Measurements from ENCODE around the gene SMIM11.
"Not testable (repeated sequence)": the region's sequence is repeated elsewhere in the genome, so short reads cannot be mapped to it uniquely, and the experiment has no call there.

Gene SMIM11

DNA sequence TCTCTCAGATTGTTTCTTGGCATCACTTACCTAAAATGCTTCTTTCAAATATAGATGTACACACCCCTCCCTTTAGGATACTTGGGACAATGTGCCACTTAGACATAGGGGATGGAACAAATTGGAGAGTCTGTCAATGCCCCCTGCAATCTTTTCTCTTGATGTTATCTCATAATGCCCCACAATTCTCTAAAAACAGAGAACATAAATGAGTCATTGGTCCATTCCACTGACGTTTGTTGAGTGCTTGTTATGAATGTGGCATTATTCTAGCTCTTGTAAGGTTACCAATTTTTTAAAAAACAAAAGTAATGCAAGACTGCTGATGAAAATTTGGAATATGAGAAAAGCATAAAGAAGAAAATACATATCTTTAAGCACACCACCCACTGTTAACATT is 5.6 kb upstream of the SMIM11 start:
- Histone ChIP-seq H3K9me3 (replicated peaks; ENCODE audit: insufficient read depth, low read length) (no peaks in the 10 kb centered on the region), H3K27ac (ENCODE audit: low read length) (no peak overlapping the region), H3K4me2 (ENCODE audit: low read depth, low read length) (no peak overlapping the region), H3K27me3 (replicated peaks; ENCODE audit: insufficient read depth, low read length) (no peaks in the 10 kb centered on the region), H3F3A (ENCODE audit: insufficient read depth, low read length) (no peaks in the 10 kb centered on the region), H3K79me2 (ENCODE audit: low read length) (no peaks in the 10 kb centered on the region), H2AFZ (ENCODE audit: low read length) (no peak overlapping the region), H3K4me1 (ENCODE audit: low read length) (no peaks in the 10 kb centered on the region), H4K20me1 (ENCODE audit: insufficient read depth, low read length) (no peaks in the 10 kb centered on the region), H3K9me2 (replicated peaks; ENCODE audit: insufficient read depth, low read length) (no peaks in the 10 kb centered on the region), H3K9ac (ENCODE audit: low read length) (no peak overlapping the region), H3K36me3 (replicated peaks; ENCODE audit: insufficient read depth, low read length) (no peaks in the 10 kb centered on the region), H3K4me3 (ENCODE audit: low read length) (no peak overlapping the region)
- DNase-seq = no peak
- TF ChIP-seq EZH2phosphoT487 (IDR thresholded peaks at IDR 0.05; ENCODE audit: low read length) (no peak), CTCF (IDR thresholded peaks at IDR 0.05; ENCODE audit: low read length) (no peak), EZH2 (optimal IDR thresholded peaks at IDR 0.05; ENCODE audit: low read depth, low read length) (no peak)

GRCh38 chr21:34372321-34372720 is 3.0 kb upstream of the SMIM11 start:
- no peaks in the 10 kb centered on the region for H3F3A ChIP-seq (ENCODE audit: insufficient read depth, low read length)
- no peaks in the 10 kb centered on the region for H3K9me3 ChIP-seq (replicated peaks; ENCODE audit: insufficient read depth, low read length)
- H3K9ac ChIP-seq (ENCODE audit: low read length) = no peak overlapping the region
- H3K79me2 ChIP-seq (ENCODE audit: low read length) = no peaks in the 10 kb centered on the region
- H2AFZ ChIP-seq (ENCODE audit: low read length) = no peak overlapping the region
- no peaks in the 10 kb centered on the region for H4K20me1 ChIP-seq (ENCODE audit: insufficient read depth, low read length)
- no peak for DNase-seq
- no peak overlapping the region for H3K4me2 ChIP-seq (ENCODE audit: low read depth, low read length)
- H3K9me2 ChIP-seq (replicated peaks; ENCODE audit: insufficient read depth, low read length) = no peaks in the 10 kb centered on the region
- H3K36me3 ChIP-seq (replicated peaks; ENCODE audit: insufficient read depth, low read length) = no peaks in the 10 kb centered on the region
- no peak for TF ChIP-seq CTCF (IDR thresholded peaks at IDR 0.05; ENCODE audit: low read length)
- TF ChIP-seq EZH2 (optimal IDR thresholded peaks at IDR 0.05; ENCODE audit: low read depth, low read length) = no peak
- no peak for TF ChIP-seq EZH2phosphoT487 (IDR thresholded peaks at IDR 0.05; ENCODE audit: low read length)
- H3K4me3 ChIP-seq (ENCODE audit: low read length) = no peak overlapping the region
- no peak overlapping the region for H3K27ac ChIP-seq (ENCODE audit: low read length)
- no peaks in the 10 kb centered on the region for H3K27me3 ChIP-seq (replicated peaks; ENCODE audit: insufficient read depth, low read length)
- no peaks in the 10 kb centered on the region for H3K4me1 ChIP-seq (ENCODE audit: low read length)

DNA sequence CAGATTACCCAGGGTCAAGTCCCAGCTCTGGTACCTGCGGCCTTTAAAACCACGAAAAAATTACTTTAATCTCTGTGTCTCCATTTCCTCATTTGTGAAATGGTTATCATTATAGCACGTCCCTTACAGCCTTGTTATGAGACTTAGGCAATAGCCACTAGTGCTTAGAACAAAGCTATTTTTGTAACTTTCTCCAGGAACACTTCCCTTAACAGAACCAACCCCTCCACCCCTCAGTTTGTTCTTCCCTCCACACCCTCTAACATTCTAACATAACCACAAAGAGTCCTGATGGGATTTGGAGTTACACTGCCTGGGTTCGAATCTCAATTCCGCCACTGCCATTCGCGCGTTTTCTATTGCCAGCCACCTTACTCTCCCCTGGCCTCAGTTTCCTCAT is 845 bp upstream of the SMIM11 start:
- not testable (repeated sequence) for H3K4me2 ChIP-seq (ENCODE audit: low read depth, low read length); H3K36me3 ChIP-seq (replicated peaks; ENCODE audit: insufficient read depth, low read length); H3K9me3 ChIP-seq (replicated peaks; ENCODE audit: insufficient read depth, low read length); DNase-seq; H3K27me3 ChIP-seq (replicated peaks; ENCODE audit: insufficient read depth, low read length); H3K4me1 ChIP-seq (ENCODE audit: low read length); H4K20me1 ChIP-seq (ENCODE audit: insufficient read depth, low read length); H3K9me2 ChIP-seq (replicated peaks; ENCODE audit: insufficient read depth, low read length); H3K27ac ChIP-seq (ENCODE audit: low read length); H3K9ac ChIP-seq (ENCODE audit: low read length); H3K4me3 ChIP-seq (ENCODE audit: low read length); H2AFZ ChIP-seq (ENCODE audit: low read length); H3F3A ChIP-seq (ENCODE audit: insufficient read depth, low read length); H3K79me2 ChIP-seq (ENCODE audit: low read length)

DNA sequence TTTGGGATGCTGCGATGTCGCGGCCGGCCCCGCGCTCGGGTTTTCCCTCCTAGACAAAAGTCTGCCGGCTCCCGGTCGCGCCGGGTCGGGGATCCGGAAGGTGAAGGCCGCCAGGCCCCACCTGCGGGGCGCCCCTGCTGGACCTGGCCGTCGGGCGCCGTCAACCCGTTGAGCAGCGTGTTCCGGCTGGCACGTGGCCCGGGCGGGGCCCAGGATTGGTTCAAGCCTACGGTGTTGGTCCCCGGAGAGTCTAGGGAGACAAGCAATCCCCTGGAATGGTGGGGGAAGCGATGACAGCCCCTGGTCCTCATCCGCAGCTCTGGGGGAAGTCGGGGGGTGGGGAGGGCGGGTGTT is 289 bp downstream of the SMIM11 start:
- H3F3A ChIP-seq (ENCODE audit: insufficient read depth, low read length); H2AFZ ChIP-seq (ENCODE audit: low read length); DNase-seq; H3K4me2 ChIP-seq (ENCODE audit: low read depth, low read length); H3K4me3 ChIP-seq (ENCODE audit: low read length); H4K20me1 ChIP-seq (ENCODE audit: insufficient read depth, low read length); H3K27ac ChIP-seq (ENCODE audit: low read length); H3K79me2 ChIP-seq (ENCODE audit: low read length); H3K9ac ChIP-seq (ENCODE audit: low read length); H3K9me2 ChIP-seq (replicated peaks; ENCODE audit: insufficient read depth, low read length); H3K27me3 ChIP-seq (replicated peaks; ENCODE audit: insufficient read depth, low read length); H3K9me3 ChIP-seq (replicated peaks; ENCODE audit: insufficient read depth, low read length); H3K36me3 ChIP-seq (replicated peaks; ENCODE audit: insufficient read depth, low read length); H3K4me1 ChIP-seq (ENCODE audit: low read length): not testable (repeated sequence)

DNA sequence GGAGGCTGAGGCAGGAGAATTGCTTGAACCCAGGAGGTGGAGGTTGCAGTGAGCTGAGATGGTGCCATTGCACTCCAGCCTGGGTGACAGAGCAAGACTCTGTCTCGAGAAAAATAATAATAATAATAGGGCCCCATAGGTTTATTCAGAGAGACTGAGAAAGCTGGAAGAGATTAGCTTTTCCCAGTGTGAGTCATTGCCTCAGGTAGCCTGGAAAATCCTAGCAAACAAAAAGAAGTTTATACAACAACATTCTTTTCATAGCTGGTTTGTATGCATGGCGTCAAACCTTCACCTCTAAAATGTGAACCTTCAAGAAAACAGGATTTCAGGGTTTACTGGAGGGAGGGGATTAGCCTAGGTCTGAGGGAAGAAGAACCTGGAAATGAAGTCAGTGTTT is 7.8 kb downstream of the SMIM11 start:
- not testable (repeated sequence) for H4K20me1 ChIP-seq (ENCODE audit: insufficient read depth, low read length); H3K9me3 ChIP-seq (replicated peaks; ENCODE audit: insufficient read depth, low read length); H3K36me3 ChIP-seq (replicated peaks; ENCODE audit: insufficient read depth, low read length); H3F3A ChIP-seq (ENCODE audit: insufficient read depth, low read length); H3K4me2 ChIP-seq (ENCODE audit: low read depth, low read length); H3K4me1 ChIP-seq (ENCODE audit: low read length); DNase-seq; H3K9me2 ChIP-seq (replicated peaks; ENCODE audit: insufficient read depth, low read length); H2AFZ ChIP-seq (ENCODE audit: low read length); H3K4me3 ChIP-seq (ENCODE audit: low read length); H3K9ac ChIP-seq (ENCODE audit: low read length); H3K27me3 ChIP-seq (replicated peaks; ENCODE audit: insufficient read depth, low read length); H3K79me2 ChIP-seq (ENCODE audit: low read length); H3K27ac ChIP-seq (ENCODE audit: low read length)

DNA sequence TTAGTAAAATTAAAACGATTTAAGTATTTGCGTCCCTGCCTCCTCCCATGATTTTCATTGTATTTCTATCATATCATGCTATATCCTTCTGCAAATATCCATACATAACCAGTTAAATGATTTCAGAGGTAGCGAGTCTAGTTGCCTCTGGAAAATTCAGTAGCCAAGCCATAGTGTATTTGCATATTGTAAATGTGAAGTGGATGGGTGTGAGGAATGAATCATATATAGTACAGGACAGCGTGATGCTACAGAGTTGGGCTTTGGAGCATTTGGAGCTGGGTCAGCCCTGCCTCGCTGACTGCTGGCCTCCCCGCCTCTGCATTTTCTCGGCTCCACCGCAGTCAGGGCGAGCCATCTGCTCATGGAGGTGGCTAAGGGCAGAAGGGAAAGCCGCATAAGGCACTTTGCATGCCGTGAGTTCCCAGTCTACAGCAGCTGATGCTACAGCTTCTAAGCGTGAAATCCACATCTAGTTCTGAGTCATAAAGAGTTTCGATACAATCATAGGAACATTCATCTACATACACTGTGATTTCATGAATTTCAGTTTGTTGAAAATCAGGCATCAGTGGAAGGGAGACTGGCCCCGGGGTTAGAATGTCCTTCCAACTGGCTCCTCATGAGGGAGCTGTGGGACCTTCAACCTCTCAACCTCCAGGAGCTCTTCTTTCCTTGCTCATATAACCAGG is 8.6 kb downstream of the SMIM11 start:
- not testable (repeated sequence) for H3K27me3 ChIP-seq (replicated peaks; ENCODE audit: insufficient read depth, low read length); H2AFZ ChIP-seq (ENCODE audit: low read length); H3K4me3 ChIP-seq (ENCODE audit: low read length); H3K4me2 ChIP-seq (ENCODE audit: low read depth, low read length); H3K9me3 ChIP-seq (replicated peaks; ENCODE audit: insufficient read depth, low read length); H3K36me3 ChIP-seq (replicated peaks; ENCODE audit: insufficient read depth, low read length); H4K20me1 ChIP-seq (ENCODE audit: insufficient read depth, low read length); H3K9me2 ChIP-seq (replicated peaks; ENCODE audit: insufficient read depth, low read length); H3K79me2 ChIP-seq (ENCODE audit: low read length); H3K27ac ChIP-seq (ENCODE audit: low read length); H3K9ac ChIP-seq (ENCODE audit: low read length); DNase-seq; H3K4me1 ChIP-seq (ENCODE audit: low read length); H3F3A ChIP-seq (ENCODE audit: insufficient read depth, low read length)
